Gastroesophageal sphincter (tissue), 3 donors: ENCODE results near the gene PPFIA1.
"Not testable (repeated sequence)": the region's sequence is repeated elsewhere in the genome, so short reads cannot be mapped to it uniquely, and the experiment has no call there.

Experiments used
- POLR2A ChIP-seq, 2 donors: fragments of 450-650 bp; IDR thresholded peaks; one replicate each; pipeline ENCODE4 v1.6.1; 2017; ENCODE audit warnings: antibody characterized with exemption in 2 of 2, mild to moderate bottlenecking in 2 of 2, moderate library complexity in 1 of 2
- POLR2AphosphoS5 ChIP-seq: sonication (generic); formaldehyde crosslinking; IDR thresholded peaks from one replicate; pipeline ENCODE4 v1.6.1; 2017; ENCODE audit warnings: antibody characterized with exemption
- TF ChIP-seq, protein P1 (sequence below), 4 experiments: fragments of 200-600 bp in 2 of 4; fragments of 450-650 bp in 2 of 4; sonication (generic) in 1 of 4; IDR thresholded peaks; one replicate each; pipeline ENCODE4 v1.5.1; 2017 to 2019; ENCODE audit warnings: antibody characterized with exemption in 4 of 4, mild to moderate bottlenecking in 2 of 4, moderate library complexity in 2 of 4

DNA sequence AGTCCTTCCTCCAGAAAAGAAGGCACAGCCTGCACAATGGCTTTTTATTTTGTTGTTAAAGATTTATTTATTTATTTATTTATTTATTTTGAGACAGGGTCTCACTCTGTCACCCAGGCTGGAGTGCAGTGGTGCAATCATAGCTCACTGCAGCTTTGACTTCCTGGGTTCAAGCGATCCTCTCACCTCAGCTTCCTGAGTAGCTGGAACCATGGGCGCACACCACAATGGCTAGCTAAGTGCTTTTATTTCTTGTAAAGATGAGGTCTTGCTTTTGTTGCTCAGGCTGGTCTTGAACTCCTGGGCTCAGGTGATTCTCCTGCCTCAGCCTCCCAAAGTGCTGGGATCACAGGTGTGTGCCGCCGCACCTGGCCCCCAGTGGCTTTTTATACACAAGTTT lies 137.8 kb downstream of the PPFIA1 start:
- TF ChIP-seq POLR2A (IDR thresholded peaks at IDR 0.05); POLR2AphosphoS5: not testable (repeated sequence)
- TF ChIP-seq, protein P1, sequence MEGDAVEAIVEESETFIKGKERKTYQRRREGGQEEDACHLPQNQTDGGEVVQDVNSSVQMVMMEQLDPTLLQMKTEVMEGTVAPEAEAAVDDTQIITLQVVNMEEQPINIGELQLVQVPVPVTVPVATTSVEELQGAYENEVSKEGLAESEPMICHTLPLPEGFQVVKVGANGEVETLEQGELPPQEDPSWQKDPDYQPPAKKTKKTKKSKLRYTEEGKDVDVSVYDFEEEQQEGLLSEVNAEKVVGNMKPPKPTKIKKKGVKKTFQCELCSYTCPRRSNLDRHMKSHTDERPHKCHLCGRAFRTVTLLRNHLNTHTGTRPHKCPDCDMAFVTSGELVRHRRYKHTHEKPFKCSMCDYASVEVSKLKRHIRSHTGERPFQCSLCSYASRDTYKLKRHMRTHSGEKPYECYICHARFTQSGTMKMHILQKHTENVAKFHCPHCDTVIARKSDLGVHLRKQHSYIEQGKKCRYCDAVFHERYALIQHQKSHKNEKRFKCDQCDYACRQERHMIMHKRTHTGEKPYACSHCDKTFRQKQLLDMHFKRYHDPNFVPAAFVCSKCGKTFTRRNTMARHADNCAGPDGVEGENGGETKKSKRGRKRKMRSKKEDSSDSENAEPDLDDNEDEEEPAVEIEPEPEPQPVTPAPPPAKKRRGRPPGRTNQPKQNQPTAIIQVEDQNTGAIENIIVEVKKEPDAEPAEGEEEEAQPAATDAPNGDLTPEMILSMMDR (IDR thresholded peaks at IDR 0.05) = not testable (repeated sequence)
